Fibroblast of skin of abdomen (primary cell): ENCODE results near the gene GPR55.

Experiments used
- DNase-seq: peaks from one replicate; pipeline ENCODE4 v3.0.0-alpha.2; 2013

GPR55 gene

DNA sequence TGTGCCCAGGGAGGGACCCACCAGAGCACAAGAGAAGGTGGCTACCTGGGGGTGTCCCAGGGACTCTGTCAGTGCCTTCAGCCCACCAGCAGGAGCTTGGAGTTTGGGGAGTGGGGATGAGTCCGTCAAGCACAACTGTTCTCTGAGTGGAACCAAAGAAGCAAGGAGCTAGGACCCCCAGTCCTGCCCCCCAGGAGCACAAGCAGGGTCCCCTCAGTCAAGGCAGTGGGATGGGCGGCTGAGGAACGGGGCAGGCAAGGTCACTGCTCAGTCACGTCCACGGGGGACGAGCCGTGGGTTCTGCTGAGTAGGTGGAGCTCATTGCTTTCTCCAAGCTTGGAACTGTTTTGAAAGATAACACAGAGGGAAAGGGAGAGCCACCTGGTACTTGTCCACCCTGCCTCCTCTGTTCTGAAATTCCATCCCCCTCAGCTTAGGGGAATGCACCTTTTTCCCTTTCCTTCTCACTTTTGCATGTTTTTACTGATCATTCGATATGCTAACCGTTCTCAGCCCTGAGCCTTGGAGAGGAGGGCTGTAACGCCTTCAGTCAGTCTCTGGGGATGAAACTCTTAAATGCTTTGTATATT, 46.3 kb downstream of the GPR55 start:
- no peak for DNase-seq

DNA sequence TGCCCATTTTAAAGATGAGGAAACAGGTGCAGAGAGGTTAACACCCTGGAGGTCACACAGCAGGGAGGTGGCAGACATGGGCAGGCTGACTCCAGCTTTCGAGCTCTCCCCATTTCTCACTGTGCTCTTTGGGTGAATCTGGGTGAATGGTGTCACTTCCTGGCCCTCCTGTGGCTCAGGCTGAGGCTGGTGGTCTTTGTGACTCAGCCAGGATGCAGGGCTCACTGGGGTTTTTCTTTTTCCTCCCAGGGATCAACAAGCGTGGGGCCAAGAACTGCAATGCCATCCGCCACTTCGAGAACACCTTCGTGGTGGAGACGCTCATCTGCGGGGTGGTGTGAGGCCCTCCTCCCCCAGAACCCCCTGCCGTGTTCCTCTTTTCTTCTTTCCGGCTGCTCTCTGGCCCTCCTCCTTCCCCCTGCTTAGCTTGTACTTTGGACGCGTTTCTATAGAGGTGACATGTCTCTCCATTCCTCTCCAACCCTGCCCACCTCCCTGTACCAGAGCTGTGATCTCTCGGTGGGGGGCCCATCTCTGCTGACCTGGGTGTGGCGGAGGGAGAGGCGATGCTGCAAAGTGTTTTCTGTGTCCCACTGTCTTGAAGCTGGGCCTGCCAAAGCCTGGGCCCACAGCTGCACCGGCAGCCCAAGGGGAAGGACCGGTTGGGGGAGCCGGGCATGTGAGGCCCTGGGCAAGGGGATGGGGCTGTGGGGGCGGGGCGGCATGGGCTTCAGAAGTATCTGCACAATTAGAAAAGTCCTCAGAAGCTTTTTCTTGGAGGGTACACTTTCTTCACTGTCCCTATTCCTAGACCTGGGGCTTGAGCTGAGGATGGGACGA, 47.1 kb downstream of the GPR55 start:
- no peak for DNase-seq

DNA sequence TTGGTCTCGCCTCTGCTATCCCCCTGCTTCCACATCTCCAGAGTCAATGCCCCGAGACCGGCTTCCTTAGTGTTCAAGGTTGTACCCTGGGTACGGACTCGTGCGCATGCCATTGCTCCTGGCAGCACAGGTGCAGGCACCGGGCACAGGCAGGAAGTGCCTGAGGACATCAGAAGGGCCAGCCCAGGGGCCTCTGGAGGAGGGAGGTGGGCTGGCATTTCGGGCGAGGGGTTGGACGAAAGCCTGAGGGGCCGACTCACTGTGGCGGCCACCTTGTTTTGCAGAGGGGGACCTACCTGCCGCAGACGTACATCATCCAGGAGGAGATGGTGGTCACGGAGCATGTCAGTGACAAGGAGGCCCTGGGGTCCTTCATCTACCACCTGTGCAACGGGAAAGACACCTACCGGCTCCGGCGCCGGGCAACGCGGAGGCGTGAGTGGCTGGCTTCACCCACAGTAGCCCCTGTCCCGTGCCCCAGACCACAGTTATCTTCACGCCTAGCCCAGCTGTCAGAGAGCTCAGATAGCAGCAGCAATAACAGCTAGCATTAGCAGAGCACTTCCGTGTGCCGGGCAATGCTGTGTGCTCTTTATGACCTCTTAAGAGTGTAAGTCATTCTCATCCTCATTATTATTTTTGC, 47.8 kb downstream of the GPR55 start:
- no peak for DNase-seq

DNA sequence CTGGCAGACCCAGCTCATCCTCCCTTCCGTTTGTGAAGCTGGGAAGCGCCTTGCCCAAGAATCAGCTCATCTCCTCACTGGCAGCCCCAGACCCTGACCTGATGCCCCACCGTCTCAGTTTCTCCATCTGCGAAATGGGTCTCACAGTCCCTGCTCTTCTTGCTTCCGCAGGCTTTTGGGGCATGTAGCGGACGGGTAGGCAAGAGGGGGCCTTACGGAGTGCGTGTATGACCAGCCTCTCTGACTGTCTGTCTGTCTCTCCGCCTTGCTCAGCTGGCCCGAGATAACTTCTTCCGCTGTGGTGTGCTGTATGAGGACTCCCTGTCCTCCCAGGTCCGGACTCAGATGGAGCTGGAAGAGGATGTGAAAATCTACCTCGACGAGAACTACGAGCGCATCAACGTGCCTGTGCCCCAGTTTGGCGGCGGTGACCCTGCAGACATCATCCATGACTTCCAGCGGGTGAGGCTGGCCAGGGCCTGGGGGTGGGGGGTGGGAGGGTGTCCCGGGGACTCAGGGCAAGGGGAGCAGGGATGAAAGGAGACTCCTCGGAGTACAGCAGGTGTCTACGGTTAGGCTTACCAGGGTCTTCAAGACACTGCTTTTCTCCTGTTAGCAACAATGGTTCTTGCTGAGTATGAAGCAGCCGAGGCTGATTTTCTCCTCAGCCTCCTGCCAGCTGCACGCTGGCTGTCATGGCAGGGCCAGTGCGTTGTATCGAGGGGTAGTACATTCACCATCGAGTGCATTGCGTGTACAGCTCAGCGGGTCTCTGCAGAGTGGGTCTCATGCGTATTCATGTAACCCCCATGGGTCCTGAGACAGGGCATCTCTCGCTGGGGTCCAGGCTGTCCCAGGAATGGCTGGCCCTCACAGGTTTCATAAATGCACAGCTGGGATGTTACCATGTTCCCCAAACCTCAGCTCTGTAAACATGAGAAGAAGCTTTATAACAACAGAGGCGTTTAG, 49.4 kb downstream of the GPR55 start:
- no peak for DNase-seq

DNA sequence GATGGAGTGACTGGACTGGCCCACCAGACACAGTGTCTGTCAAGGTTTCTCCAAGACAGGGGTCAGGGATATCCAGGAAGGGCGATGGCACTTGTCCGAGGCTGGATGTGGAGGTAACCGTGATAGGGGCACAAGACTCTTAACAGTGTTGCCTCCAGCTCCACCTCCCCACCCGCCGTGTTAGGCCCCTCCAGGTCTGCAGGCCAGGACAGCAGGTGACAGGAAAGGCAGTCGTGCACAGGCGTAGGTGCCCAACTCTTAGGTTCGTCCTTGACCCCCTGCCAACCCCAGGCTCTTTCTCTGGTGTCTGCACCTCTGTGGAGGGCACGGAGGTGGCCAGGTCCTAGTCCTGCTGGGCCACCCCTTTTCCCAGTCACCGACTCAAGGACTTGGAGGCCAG, 50.2 kb downstream of the GPR55 start:
- DNase-seq, result no peak

DNA sequence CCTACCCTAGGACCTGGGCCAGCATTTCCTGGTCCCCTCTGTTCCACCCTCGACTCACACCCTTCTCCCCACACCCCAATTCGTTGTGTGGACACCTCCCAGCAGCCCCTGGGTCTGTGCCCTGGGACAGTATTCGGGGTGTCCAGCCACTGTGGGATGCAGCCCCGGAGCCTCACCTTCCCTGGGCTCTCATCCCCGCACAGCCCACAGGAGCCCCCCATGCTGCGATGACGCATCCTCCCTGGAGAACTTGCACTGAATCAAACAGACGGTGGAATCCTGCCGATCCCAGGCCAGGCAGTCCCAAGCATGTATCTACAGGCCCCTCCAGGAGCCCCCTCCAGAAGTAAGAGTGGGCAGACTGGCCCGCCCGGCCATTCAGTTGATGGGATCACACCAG, 50.6 kb downstream of the GPR55 start:
- no peak for DNase-seq

DNA sequence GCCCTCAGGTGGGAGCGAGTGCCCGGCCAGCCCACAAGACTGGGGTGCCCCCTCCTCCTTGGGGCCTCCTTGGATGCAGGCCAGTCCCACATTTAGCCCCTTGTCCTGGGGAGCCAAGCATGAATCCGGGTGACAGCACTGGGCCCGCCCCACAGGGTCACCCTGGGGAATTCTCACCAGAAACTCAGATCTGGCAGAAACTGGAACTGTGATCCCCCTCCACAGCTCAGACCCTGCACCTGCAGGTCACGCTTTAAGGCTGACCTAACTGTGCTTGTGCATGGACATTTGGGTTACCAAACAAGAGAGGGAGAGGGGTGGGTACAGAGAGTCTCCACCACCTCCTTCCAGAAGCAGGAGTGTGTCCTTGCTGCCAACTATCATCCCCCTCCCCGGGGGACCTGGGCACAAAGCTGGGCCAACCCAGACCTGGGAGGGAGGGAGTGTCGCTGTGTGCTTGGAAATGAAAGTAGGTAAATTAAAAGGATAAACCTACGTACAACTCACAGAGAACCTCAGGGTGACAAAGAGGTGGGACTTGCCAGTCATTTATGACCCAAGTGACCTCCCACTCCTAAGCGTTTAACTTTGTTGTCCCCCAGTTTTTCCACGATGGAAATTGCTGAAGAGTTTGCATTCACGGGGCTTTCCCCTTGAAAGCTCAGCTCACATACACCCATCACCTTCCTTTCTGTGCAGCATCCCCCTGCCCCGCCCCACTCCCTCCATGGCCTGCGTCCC, 51.2 kb downstream of the GPR55 start:
- DNase-seq, result no peak

DNA sequence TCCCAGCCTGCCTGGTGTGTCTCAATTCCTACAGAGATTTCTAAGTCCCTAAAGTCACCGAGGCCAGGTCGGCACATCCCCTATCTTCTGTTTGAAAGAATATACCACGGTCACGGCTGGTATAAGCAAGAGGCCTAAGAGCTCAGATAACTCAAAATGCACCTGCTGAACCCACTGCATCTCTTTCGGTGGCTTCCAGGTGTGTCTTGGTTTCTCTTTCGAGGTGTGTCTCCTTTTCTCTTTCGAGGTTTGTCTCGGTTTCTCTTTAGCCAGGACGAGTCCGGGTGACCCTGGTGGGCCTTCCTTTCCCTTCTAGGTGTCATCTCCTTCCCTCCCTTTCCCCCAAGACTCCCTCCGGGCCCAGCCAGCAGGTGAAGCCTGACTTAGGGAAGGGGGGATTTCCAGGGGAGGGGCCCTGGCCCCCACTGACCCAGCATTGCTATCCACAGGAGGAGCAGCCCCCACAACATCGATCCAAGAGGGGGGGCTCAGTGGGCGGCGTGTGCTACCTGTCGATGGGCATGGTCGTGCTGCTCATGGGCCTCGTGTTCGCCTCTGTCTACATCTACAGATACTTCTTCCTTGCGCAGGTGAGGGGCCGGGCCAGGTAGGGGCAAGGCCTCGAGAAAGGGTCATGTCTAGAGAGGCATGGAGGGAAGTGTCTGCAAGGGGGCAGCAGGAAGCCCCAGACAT, 51.9 kb downstream of the GPR55 start:
- no peak for DNase-seq

DNA sequence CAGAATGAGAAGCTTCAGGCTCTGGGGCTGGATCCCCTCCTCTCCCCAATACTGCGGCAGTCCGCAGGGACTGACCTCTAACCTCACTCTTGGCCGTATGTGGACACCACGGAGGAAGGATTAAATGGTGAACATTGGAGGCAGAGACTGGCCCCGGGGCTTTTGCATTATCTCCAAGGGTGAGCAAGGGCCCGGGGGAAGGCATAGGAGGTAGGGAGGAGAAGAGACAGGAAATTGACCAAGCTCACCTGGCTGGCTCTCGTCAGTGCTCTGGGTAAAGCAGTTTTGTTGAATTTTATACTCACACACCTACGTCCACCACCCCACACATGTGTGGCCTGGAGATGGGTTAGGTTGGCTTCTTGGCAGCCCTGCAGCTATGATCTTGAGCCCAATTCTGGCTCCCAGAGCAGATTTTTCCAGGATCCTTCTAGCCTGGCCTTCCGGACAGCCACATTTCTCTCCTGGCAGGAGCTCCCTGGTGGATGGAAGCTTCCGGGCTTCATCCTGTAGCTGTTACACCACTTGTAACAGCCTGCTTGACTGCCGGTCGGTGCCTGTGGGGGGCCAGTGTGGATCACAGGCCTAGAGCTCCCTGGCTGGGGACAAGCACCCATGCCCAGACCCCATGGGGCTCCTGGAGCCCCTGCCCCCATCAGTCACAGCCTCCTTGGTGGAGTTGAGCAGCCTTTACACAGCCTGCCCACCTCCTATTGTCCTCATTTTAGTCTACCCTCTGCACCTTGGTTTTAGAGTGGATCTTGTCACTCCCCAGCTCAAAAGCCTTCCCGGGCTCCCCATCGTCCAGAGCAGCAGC, 52.7 kb downstream of the GPR55 start:
- no peak for DNase-seq

DNA sequence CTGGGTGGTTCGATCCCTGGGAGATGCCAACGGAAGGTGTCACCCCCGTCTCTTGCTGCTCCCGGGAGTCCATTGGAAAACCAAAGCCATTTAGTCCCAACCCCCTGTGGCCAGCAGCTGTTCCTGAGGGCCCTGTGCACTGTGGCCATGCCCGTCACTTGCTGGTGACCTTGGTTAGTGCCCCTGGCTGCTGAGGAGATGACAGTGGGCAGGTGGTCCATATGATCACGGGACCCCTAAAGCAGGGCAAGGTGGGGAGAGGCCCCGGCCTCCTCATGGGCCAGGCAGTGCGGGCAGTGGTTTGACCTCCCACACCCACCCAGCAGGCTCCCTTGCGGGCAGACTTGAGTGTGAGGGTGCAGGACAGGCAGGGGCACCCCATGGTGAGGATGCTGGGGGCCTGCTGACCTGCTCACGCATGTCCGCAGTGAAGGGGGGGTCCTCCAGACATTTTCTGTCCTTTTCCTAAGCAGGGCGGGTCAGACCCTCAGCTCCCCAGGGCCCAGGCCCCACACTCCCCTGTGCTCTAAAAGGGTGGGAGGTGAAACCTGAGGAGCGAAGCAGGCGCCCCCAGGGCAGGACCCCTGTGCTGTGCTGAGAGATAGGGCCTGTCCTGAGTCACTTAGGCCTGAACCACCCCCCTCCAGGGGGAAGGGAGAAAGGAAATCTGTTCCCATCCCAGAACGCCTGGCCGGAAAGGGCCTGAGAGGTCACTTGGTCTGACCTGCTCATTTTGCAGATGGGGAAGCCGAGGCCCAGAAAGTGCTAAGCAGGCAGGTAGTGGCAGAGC, 53.5 kb downstream of the GPR55 start:
- no peak for DNase-seq

DNA sequence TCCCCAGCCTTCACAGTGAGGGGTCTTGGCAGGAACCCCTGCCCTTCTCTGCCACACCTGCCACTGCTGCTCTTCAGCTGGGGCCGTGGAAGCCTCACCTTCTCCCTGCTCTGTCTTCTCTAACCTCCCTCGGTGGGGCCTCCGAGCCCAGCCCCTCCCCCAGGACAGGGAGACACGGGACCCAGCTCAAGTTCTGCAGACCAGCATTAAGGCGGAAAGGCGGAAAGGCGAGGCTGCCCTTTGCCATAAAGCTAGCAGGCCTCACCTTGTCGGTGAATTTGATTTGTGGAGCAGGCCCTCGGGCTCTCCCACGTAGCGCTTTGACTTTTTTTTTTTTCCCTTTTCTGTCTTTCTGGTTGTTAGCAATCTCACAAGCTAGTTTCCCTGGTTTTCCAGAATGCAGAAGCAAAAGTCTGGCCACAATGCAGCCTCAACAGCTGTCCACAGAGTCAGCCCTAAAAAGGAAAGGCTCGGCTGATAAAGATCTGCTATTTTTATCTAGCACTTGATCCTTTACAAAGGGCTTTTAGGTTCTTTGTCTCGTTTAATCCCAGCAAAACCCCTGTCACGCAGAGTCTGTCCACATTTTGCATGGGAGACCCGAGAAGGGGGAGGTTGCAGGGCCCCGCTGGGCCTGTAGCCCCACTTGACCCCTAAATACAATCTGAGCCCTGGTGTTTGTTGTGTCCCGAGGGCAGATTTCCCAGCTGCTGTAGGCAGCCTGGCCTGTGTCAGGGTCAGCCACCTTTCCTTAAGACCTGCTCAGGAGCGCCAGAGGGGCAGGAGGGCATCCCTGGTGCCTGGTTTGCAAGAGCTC, 54.3 kb downstream of the GPR55 start:
- no peak for DNase-seq

DNA sequence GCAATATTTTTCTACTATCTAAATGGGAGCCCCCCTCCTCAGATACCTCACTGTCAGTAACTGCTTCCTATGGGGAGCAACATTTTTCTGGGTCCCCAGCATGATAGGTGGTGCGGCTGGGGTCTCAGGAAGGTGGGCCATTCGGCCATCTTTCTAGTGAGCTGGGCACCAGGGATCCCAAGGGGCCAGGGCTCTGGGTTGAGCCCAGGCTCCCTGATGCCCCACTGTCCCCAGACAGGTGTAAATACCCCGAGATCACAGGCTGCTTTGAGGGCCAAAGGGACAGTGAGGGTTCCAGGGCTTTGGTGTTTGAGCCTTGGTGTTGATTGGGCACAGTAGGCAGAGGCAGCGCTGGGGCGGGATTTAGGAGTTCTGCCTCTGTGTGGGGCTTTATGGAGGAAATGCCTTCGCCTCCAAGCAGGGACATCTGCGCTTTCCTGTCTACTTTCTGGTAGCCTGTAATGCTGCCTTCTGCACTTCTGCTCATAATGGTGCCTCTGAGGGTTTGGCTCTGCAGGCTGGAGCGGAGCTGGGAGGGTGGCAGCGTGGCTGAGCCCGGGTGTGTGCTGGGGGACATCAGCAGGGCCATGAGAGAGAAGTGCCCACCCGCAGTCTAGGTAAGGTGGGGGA, 55.0 kb downstream of the GPR55 start:
- no peak for DNase-seq

DNA sequence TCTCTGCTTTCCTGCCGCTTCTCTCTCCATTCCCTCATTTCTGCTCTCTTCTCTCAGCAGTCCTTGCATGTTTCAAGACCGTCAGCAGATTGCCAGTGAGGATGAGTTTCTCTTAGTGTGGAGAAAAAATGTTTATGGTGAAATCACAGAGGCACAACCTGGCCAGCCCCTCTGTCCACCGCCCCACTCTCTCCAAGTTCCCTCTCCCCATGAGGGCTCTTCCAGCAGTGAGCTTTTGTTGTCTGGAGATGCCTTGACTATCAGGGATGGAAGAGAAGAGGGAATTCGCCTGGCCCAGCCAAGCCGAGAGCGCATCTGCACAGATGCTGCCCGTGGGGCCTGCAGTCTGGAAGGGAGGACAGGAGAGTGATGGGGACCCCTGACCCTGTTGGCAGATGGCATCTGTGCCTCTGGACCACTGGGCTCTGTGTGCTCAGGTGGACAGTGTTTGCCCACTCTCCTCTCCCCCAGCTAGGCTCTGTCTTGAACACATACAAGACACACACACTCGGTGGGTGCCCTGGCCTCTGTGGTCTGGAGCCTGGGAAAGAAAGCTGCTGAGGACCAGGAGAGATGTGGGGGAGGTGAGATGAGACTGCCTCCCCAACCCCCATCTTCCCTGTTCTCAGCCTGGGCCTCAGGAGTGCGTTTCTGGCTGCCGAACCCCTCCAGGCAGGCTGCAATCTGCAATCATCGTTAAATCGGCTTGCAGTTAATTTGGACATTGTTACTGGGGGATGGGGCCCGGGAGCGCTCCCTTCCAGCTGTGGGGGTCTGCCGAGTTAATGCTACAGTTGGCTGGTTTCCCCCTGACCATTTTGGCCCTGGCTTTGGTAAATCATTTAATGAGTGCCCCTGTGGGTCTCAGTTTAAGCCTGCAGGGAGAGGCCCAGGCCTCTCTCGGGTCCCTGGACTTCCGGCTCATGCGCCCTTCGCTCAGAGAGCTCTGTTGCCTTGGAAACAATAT, 55.8 kb downstream of the GPR55 start:
- no peak for DNase-seq

DNA sequence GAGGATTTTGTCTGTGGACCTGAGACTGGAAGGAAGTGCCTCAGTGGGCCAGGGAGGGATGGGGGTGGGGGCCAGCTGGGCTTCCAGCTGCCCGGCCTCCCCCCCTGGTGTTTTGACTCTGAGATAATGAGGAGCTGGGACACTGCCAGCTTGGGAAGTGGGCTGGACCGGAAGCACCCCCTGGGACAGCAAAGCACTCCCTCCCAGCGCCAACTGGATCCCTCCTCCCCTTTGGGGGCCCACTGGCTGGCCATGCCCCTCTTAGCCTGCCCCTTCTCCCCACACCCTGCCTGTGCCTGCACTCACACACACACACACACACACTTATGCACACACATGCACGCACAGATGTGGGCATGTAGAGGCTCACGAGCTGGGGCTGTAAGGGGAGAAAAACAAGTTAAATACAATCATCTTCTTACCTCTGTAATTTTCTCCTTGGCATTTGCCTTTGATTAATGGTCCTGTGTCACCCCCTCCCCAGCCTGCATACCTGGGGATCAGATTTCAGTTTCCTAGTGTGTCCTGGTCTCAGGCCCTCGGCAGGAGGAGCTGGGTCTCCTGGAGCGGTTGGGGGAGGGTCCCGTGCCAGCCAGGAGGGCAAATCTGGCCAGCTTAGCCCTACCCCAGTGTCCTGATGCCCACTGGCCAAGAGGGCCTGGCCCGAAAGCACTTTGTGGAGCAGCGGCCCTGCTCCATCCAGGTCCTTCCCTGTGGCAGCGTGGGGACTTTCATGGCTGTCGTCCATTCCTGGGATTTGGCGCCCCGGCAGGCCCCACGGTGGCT, 56.7 kb downstream of the GPR55 start:
- DNase-seq, result peak; percentile 12

DNA sequence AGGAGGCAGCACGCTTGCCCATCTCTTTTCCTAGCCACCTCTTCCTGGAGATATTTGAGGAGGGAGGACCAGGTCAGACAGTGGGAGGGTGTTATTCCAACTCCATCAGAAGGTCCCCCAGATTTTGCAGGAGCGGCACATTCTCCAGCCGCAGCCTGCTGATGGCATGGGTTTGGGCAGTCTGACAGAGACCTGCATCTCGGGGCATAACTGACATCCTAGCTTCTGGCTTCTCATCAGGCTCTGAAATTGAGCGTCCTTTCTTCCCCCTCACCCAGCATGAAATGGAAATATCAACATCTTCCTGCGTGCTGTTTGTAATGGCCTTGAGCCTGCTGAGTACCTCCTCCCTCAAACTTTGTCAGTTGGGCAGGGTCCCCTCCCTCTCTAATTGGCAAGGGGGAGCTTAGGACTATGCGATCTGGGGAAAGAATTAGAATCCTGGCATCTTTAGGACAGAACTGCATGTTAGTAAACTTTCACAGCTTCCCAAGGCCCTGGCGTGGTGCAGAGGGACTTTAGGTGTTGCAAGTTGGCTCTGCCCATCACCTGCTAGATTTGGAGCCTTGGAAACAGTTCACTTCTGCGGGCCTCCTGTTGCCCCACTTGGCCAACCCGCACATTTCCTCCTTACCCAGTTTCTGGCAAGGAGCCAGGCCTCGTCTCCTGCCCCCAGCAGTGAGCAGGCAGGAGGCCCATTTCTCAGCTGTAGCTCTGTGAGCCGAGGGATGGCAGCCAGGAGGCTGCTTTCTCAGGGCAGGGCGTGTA, 58.1 kb downstream of the GPR55 start:
- DNase-seq, result peak; percentile 38
